C4-2B (cell line): ENCODE data around the gene DDX27.
"Not testable (repeated sequence)": the region's sequence is repeated elsewhere in the genome, so short reads cannot be mapped to it uniquely, and the experiment has no call there.

Experiments
- H3K27ac ChIP-seq: fragments of 450-650 bp; 2 replicates; pipeline ENCODE4 v1.5.1; 2017
- CTCF ChIP-seq: fragments of 450-650 bp; conservative IDR thresholded peaks from 2 replicates; pipeline ENCODE4 v1.5.1; 2017; ENCODE audit warnings: mild to moderate bottlenecking
- ZFX ChIP-seq: fragments of 450-650 bp; IDR thresholded peaks from 2 replicates; pipeline ENCODE4 v1.6.1; 2017

DDX27 gene

GRCh38 chr20:49181265-49181877 is 37.8 kb upstream of the DDX27 start:
- H3K27ac ChIP-seq = no peak overlapping the region
- TF ChIP-seq CTCF (no peak), ZFX (no peak)

GRCh38 chr20:49183444-49183843 is 35.8 kb upstream of the DDX27 start:
- H3K27ac ChIP-seq = no peak overlapping the region
- no peak for TF ChIP-seq CTCF
- no peak for TF ChIP-seq ZFX

GRCh38 chr20:49184084-49184501 is 35.1 kb upstream of the DDX27 start:
- not testable (repeated sequence) for H3K27ac ChIP-seq

GRCh38 chr20:49184691-49185070 is 34.5 kb upstream of the DDX27 start:
- H3K27ac ChIP-seq = no peak overlapping the region
- no peak for TF ChIP-seq ZFX
- no peak for TF ChIP-seq CTCF

- H3K27ac ChIP-seq = no peak overlapping the region
- no peak for TF ChIP-seq ZFX
- TF ChIP-seq CTCF = no peak
These were observed 34.0 kb upstream of the DDX27 start for GRCh38 chr20:49185071-49185761.

GRCh38 chr20:49186535-49187329 is 32.5 kb upstream of the DDX27 start:
- TF ChIP-seq ZFX = no peak
- TF ChIP-seq CTCF = no peak
- peak overlapping the region; percentile 85 for H3K27ac ChIP-seq

- peak overlapping the region; percentile 85 for H3K27ac ChIP-seq
- TF ChIP-seq ZFX (no peak), CTCF (no peak)
These were observed 31.8 kb upstream of the DDX27 start for GRCh38 chr20:49187330-49187850.
